Thyroid gland (tissue), 4 donors: ENCODE data around the gene KCP. TPM values are rescaled to one million over a fixed set of nuclear protein-coding genes. Genes with fewer than 3 reads are reported as not detected.

Experiments
- DNase-seq, 2 donors: peaks; one replicate each; pipeline ENCODE4 v3.0.0-alpha.2; 2019
- H3K27ac ChIP-seq, 3 donors: fragments of 200-600 bp; sonication (generic); 1 replicate in 2 of 3; 2 replicates in 1 of 3; pipeline ENCODE4 v1.5.1; 2016 to 2019; ENCODE audit warnings: mild to moderate bottlenecking in 1 of 3, moderate library complexity in 1 of 3
- H3K27me3 ChIP-seq: fragments of 200-600 bp; sonication (generic); one replicate; pipeline ENCODE4 v1.5.1; 2019
- H3K36me3 ChIP-seq, 2 donors: fragments of 200-600 bp; sonication (generic); one replicate each; pipeline ENCODE4 v1.5.1; 2016 to 2019
- H3K4me1 ChIP-seq, 2 donors: fragments of 200-600 bp; sonication (generic); one replicate each; pipeline ENCODE4 v1.5.1; 2017 to 2019
- H3K4me3 ChIP-seq, 3 donors: fragments of 200-600 bp; sonication (generic); replicated peaks in 1 of 3; 1 replicate in 2 of 3; 2 replicates in 1 of 3; pipeline ENCODE4 v1.5.1; 2016; ENCODE audit warnings: mild to moderate bottlenecking in 1 of 3
- H3K9me3 ChIP-seq: fragments of 200-600 bp; sonication (generic); one replicate; pipeline ENCODE4 v1.5.1; 2017
- POLR2A ChIP-seq, 2 donors: fragments of 450-650 bp; IDR thresholded peaks; one replicate each; pipeline ENCODE4 v1.6.1; 2017; ENCODE audit warnings: antibody characterized with exemption in 2 of 2, mild to moderate bottlenecking in 2 of 2, moderate library complexity in 1 of 2
- WGBS, 2 donors: methylation state at CpG; one replicate each; pipeline ENCODE4 v1.1.5; 2017; 5-methylcytosine and 5-hydroxymethylcytosine counted together
- intact Hi-C: fragments of 100-400 bp; cut with DNase I; formaldehyde crosslinking; loops from one replicate; pipeline ENCODE4 v1.15.1; 2023
- total RNA-seq, 4 donors: library from RNA; depleted of rRNA; stranded (reverse); fragments of >200 nt; gene quantifications; one replicate each; pipeline ENCODE4 v1.2.3, GENCODE V29; 2016
- TF ChIP-seq, protein P1 (sequence below), 6 experiments: fragments of 200-600 bp in 3 of 6; fragments of 450-650 bp in 3 of 6; sonication (generic) in 3 of 6; IDR thresholded peaks; one replicate each; pipeline ENCODE4 v1.5.1; 2016 to 2019; ENCODE audit warnings: antibody characterized with exemption in 6 of 6, mild to moderate bottlenecking in 2 of 6, inconsistent platforms in 1 of 6, moderate library complexity in 1 of 6

Gene KCP
- total RNA-seq, 4 donors from 2014 or later = 0.27 to 0.93 (median 0.61) TPM

DNA sequence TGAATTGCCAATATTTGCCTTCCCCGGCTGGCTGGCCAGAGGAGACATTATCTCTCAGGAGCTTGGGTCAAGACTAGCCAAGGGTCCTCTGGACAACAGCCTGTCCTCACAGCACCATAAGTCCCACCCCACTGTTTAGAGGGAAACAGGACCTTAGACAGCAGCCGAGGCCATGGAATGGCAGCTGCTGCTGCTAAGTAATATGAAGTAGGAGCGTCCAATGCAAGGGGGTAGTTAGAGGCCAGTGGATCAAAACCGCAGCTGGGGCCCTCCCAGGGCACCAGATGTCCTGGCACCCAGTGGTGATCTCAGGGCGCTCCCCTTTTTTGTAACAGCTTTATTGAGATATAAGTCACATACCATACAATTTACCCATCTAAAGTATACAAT lies 12.9 kb upstream of the KCP start:
- Histone ChIP-seq H3K27me3 (no peaks in the 10 kb centered on the region), H3K9me3 (no peaks in the 10 kb centered on the region), H3K27ac (no peak overlapping the region), H3K4me1 (no peaks in the 10 kb centered on the region), H3K4me3 (no peak overlapping the region), H3K36me3 (no peaks in the 10 kb centered on the region)
- DNase-seq = no peak
- TF ChIP-seq POLR2A (IDR thresholded peaks at IDR 0.05) = no peak
- TF ChIP-seq, protein P1, sequence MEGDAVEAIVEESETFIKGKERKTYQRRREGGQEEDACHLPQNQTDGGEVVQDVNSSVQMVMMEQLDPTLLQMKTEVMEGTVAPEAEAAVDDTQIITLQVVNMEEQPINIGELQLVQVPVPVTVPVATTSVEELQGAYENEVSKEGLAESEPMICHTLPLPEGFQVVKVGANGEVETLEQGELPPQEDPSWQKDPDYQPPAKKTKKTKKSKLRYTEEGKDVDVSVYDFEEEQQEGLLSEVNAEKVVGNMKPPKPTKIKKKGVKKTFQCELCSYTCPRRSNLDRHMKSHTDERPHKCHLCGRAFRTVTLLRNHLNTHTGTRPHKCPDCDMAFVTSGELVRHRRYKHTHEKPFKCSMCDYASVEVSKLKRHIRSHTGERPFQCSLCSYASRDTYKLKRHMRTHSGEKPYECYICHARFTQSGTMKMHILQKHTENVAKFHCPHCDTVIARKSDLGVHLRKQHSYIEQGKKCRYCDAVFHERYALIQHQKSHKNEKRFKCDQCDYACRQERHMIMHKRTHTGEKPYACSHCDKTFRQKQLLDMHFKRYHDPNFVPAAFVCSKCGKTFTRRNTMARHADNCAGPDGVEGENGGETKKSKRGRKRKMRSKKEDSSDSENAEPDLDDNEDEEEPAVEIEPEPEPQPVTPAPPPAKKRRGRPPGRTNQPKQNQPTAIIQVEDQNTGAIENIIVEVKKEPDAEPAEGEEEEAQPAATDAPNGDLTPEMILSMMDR (IDR thresholded peaks at IDR 0.05) = no peak
- intact Hi-C loops = no loop called here
- WGBS, 2 donors = 85 to 98% methylated on average over 4 to 5 of the region's 5 CpGs

DNA sequence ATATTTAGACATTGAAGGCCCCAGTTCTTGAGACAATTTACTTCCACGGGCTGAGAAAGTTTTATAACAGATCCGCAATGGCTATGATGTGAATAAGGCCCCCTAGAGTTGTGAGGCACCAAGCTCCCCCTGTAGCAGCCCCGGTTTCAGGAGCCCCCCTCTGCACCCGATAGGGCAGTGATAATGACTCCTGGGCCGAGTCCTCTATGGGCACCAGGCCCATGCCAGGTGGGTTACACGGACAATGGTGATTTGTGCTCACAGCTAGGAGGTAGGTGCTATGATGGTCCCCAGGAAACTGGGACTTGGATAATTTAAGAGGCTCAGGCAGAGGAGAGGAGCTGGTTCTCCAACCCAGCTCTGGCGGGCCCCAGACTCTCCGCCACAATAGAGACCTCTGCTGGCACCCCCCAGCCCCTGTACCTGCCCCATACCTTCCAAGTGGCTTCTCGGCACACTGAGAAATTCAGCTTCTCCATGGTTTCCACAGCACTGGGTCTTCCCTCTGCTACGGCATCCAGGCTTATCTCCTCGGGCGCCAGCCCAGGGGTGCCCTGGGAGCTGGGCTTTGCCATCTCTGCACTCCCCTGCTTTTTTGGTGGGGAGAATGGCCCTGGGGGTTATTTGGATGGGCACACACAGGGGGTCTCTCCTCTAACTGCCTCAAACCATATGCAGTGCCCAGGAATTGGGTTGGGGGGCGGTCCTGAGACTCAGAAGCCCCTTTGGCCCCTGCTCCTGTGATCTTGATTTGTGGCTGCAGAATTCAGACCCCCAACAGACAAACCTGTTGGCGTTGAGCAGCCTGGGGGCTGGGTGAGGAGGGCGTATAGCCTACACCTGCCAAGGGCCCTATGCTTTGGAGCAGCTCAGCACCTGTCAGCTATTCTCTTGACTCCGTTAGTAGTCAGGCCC lies 12.2 kb upstream of the KCP start:
- 94% methylated on average over 10 to 14 of the region's 16 CpGs for WGBS, 2 donors
- Histone ChIP-seq H3K9me3 (no peaks in the 10 kb centered on the region), H3K27me3 (no peaks in the 10 kb centered on the region), H3K27ac (no peak overlapping the region), H3K4me1 (no peaks in the 10 kb centered on the region), H3K36me3 (no peaks in the 10 kb centered on the region), H3K4me3 (no peak overlapping the region)
- DNase-seq = no peak
- intact Hi-C loops = no loop called here
- no peak for TF ChIP-seq POLR2A (IDR thresholded peaks at IDR 0.05)
- TF ChIP-seq, protein P1 (IDR thresholded peaks at IDR 0.05) = no peak

DNA sequence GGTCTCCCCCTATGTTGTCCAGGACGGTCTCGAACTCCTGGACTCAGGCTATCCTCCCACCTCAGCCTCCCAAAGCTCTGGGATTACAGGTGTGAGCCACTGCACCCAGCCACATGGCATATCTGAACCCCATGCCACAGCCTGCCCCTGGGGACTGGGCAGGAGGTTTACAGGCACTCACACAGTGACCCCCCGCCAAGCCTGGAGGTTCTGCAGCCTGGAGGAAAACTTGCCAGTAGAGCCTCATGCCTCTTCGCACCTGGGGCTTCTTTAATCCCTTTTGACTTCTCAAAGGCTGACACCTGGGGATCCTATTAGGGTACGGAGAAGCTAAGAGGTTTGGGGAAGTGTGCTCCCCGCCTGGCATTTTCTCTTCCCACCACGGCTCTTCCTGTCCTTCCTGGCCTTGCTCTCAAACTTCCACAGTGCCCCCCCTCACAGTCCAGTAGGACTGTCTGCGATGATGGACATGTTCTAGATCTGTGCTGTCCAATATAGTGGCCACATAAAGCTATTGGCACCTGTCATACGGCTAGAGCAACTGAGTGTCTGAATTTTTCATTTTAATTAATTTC lies 11.4 kb upstream of the KCP start:
- no peaks in the 10 kb centered on the region for H3K27me3 ChIP-seq
- no peak overlapping the region for H3K4me3 ChIP-seq
- H3K27ac ChIP-seq = no peak overlapping the region
- no peaks in the 10 kb centered on the region for H3K9me3 ChIP-seq
- no peak for TF ChIP-seq POLR2A (IDR thresholded peaks at IDR 0.05)
- TF ChIP-seq, protein P1 (IDR thresholded peaks at IDR 0.05) = no peak
- intact Hi-C loops = no loop called here
- DNase-seq = no peak
- no peaks in the 10 kb centered on the region for H3K4me1 ChIP-seq
- WGBS, 2 donors = 79 to 93% methylated on average over 9 of the region's 9 CpGs
- no peaks in the 10 kb centered on the region for H3K36me3 ChIP-seq

DNA sequence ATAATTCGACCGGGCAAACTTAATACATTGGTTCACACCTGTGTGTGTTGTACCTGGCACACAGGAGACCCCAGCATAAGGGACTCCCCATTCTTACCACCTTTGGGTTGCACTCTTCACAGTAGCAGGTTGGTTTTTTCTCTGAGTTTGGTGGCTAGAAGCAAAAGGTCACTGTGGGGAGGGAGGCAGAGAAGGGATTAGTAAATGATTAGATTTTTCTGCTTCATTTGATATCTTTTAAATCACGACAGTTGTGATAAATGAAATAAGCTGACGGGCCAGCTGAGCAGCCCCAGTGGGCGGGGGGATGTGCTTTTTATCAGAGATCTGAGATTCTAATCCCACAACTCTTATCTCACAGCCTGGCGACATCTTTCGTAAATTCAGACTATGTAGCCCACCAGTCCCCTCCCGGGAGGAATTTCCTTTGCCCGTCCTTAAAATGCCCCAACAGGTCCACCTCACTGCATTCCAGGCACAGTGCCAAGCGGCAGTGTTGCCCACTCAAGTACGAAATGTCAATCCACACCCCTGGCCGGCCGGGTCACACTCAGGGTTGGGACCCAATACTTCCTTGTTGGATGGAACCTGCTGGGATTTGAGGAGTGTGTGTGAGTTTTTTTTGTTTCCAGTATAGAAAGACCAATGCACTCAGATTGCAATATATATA lies 10.5 kb upstream of the KCP start:
- peaks cover 5% of the 10 kb centered on the region for H3K27me3 ChIP-seq
- no peak for TF ChIP-seq POLR2A (IDR thresholded peaks at IDR 0.05)
- TF ChIP-seq, protein P1 (IDR thresholded peaks at IDR 0.05) = no peak

More for the DNA sequence above, 10.5 kb upstream of the KCP start:
- no peak overlapping the region for H3K27ac ChIP-seq
- WGBS, 2 donors = 44% methylated on average over 13 of the region's 13 CpGs
- peaks cover under 1 to 1% of the 10 kb centered on the region in 2 donors for H3K4me1 ChIP-seq
- peak; percentile 62 to 65 for DNase-seq
- intact Hi-C loops = no loop called here
- no peaks in the 10 kb centered on the region for H3K9me3 ChIP-seq
- no peaks in the 10 kb centered on the region for H3K36me3 ChIP-seq
- no peak overlapping the region for H3K4me3 ChIP-seq
